ENCODE results near the gene KNCN.

DNA sequence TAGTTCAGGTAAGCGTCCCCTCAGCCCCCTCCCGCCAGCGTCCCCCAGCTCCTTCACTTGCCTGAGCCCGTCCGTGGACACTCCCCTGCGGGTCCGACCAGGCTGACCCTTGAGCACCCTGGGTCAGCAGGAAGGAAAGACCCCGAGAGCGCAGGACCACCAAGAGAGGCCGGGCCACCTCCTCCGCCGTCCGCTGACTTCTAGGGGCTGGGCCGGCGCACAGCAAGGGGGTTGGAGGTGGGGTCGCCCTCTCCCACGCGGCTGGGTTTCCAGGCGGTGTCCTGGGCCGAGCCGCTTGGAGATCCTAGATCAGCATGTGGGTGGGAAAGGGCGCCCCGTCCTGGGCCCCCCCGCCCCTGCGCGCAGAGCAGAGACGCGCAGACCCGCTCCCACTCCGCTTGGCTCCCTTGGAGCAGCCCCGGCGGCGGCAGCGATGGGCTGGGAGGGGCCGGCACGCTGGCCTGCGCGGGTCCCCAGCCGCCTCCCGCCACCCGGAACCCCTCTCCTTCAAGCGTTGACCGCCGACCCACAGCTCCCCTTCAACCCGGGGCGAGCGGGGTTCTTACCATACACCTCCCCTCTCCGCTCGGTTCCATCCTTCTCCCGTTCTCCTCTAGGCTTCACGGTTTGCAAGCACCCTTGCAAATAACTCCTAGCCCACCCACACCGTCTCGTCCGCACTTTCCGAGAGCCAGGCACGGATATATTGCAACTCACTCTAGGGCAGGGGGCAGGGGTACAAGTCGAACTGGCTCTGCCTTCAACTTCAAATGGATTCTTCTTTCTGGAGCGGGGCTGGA, 7.5 kb downstream of the KNCN start:
- TF ChIP-seq, protein P1, sequence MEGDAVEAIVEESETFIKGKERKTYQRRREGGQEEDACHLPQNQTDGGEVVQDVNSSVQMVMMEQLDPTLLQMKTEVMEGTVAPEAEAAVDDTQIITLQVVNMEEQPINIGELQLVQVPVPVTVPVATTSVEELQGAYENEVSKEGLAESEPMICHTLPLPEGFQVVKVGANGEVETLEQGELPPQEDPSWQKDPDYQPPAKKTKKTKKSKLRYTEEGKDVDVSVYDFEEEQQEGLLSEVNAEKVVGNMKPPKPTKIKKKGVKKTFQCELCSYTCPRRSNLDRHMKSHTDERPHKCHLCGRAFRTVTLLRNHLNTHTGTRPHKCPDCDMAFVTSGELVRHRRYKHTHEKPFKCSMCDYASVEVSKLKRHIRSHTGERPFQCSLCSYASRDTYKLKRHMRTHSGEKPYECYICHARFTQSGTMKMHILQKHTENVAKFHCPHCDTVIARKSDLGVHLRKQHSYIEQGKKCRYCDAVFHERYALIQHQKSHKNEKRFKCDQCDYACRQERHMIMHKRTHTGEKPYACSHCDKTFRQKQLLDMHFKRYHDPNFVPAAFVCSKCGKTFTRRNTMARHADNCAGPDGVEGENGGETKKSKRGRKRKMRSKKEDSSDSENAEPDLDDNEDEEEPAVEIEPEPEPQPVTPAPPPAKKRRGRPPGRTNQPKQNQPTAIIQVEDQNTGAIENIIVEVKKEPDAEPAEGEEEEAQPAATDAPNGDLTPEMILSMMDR (IDR thresholded peaks at IDR 0.05), result no peak
- TF ChIP-seq EP300 (IDR thresholded peaks at IDR 0.05) (no peak), POLR2A (IDR thresholded peaks at IDR 0.05) (no peak), POLR2AphosphoS5 (IDR thresholded peaks at IDR 0.05) (no peak)
